Testis (tissue), 2 donors: ENCODE results near the gene PLPPR1.

Experiments used
- POLR2A ChIP-seq: fragments of 450-650 bp; IDR thresholded peaks from one replicate; pipeline ENCODE4 v1.6.1; 2017; ENCODE audit warnings: antibody characterized with exemption, mild to moderate bottlenecking, moderate library complexity
- TF ChIP-seq, protein P1 (sequence below), 3 experiments: fragments of 450-650 bp in 2 of 3; fragments of 200-600 bp in 1 of 3; sonication (generic) in 1 of 3; IDR thresholded peaks; one replicate each; pipeline ENCODE4 v1.5.1; 2016 to 2019; ENCODE audit warnings: antibody characterized with exemption in 3 of 3, mild to moderate bottlenecking in 2 of 3, moderate library complexity in 1 of 3

DNA sequence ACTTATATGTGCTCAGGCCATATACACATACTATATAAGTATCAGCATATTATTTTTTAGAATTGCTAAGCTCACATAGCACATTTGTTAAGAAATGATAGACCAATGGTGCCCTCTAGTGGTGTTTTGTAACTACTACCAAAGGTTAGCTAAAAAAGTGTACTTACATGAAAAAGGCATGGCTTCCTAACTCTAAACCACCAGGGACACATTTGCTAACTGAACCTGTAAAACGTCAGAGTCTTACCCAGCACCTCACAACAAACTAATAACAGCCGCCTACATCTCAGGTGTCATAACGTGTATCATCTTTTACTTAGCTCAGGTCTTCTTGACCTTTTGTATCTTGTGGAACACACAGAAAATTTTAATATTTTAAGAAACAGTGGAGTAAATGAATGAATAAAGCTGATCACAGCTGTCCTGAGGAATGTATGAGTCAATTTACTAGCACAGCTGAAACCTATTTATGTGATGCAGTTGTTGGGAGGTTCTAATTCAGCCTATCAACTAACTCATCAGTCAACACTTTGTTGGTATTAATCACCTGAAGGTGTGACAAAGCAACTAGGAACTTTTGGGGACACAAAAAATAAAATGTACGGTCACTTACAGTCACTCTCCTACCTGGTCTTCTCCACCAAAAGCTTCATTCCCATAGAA, 283.4 kb downstream of the PLPPR1 start:
- TF ChIP-seq, protein P1, sequence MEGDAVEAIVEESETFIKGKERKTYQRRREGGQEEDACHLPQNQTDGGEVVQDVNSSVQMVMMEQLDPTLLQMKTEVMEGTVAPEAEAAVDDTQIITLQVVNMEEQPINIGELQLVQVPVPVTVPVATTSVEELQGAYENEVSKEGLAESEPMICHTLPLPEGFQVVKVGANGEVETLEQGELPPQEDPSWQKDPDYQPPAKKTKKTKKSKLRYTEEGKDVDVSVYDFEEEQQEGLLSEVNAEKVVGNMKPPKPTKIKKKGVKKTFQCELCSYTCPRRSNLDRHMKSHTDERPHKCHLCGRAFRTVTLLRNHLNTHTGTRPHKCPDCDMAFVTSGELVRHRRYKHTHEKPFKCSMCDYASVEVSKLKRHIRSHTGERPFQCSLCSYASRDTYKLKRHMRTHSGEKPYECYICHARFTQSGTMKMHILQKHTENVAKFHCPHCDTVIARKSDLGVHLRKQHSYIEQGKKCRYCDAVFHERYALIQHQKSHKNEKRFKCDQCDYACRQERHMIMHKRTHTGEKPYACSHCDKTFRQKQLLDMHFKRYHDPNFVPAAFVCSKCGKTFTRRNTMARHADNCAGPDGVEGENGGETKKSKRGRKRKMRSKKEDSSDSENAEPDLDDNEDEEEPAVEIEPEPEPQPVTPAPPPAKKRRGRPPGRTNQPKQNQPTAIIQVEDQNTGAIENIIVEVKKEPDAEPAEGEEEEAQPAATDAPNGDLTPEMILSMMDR (IDR thresholded peaks at IDR 0.05) = peak; percentile 44 to 72 (median 63)
- TF ChIP-seq POLR2A = no peak
